ENCODE results near the gene SH2D1A.

SH2D1A gene

GRCh38 chrX:124341396-124342132 is 4.8 kb upstream of the SH2D1A start:
- TF ChIP-seq SNAI2 (CRISPR knock-in tag; IDR thresholded peaks at IDR 0.05) (no peak), ISL1 (CRISPR knock-in tag; IDR thresholded peaks at IDR 0.05) (no peak), ZNF70 (CRISPR knock-in tag; IDR thresholded peaks at IDR 0.05) (no peak), CREB5 (CRISPR knock-in tag; IDR thresholded peaks at IDR 0.05; ENCODE audit: low read depth) (no peak), ZFP3 (CRISPR knock-in tag; IDR thresholded peaks at IDR 0.05) (no peak), ESRRG (CRISPR knock-in tag; IDR thresholded peaks at IDR 0.05) (no peak), CSDC2 (CRISPR knock-in tag; IDR thresholded peaks at IDR 0.05) (no peak), PPARA (CRISPR knock-in tag; IDR thresholded peaks at IDR 0.05; ENCODE audit: borderline replicate concordance) (no peak), ZC3H10 (CRISPR knock-in tag; IDR thresholded peaks at IDR 0.05) (no peak), BACH2 (CRISPR knock-in tag; IDR thresholded peaks at IDR 0.05; ENCODE audit: borderline replicate concordance) (no peak), ZFP30 (CRISPR knock-in tag; IDR thresholded peaks at IDR 0.05) (no peak), PATZ1 (CRISPR knock-in tag; IDR thresholded peaks at IDR 0.05; ENCODE audit: borderline replicate concordance) (no peak), GLIS3 (CRISPR knock-in tag; IDR thresholded peaks at IDR 0.05) (no peak), TSHZ2 (CRISPR knock-in tag; IDR thresholded peaks at IDR 0.05) (no peak), ZNF8 (CRISPR knock-in tag; IDR thresholded peaks at IDR 0.05) (no peak), CSRNP3 (CRISPR knock-in tag; IDR thresholded peaks at IDR 0.05) (no peak), POU6F1 (CRISPR knock-in tag; IDR thresholded peaks at IDR 0.05; ENCODE audit: borderline replicate concordance, low read depth) (no peak), OSR1 (CRISPR knock-in tag; IDR thresholded peaks at IDR 0.05) (no peak)
- ATAC-seq: no peak

- no peak for ATAC-seq
Observed at GRCh38 chrX:124342174-124342867, 4.0 kb upstream of the SH2D1A start.

GRCh38 chrX:124343016-124343415 is 3.3 kb upstream of the SH2D1A start:
- ATAC-seq: no peak
- TF ChIP-seq ZNF8 (CRISPR knock-in tag; IDR thresholded peaks at IDR 0.05) (no peak), RARB (CRISPR knock-in tag; IDR thresholded peaks at IDR 0.05) (no peak), ZNF70 (CRISPR knock-in tag; IDR thresholded peaks at IDR 0.05) (no peak), ARNTL (CRISPR knock-in tag; IDR thresholded peaks at IDR 0.05; ENCODE audit: borderline replicate concordance, low read depth) (no peak), OSR1 (CRISPR knock-in tag; IDR thresholded peaks at IDR 0.05) (no peak), ISL1 (CRISPR knock-in tag; IDR thresholded peaks at IDR 0.05) (no peak), ZC3H10 (CRISPR knock-in tag; IDR thresholded peaks at IDR 0.05) (no peak), ZNF565 (CRISPR knock-in tag; conservative IDR thresholded peaks at IDR 0.05; ENCODE audit: low read depth) (no peak), CREB5 (CRISPR knock-in tag; IDR thresholded peaks at IDR 0.05; ENCODE audit: low read depth) (no peak), CSRNP3 (CRISPR knock-in tag; IDR thresholded peaks at IDR 0.05) (no peak), ZFP30 (CRISPR knock-in tag; IDR thresholded peaks at IDR 0.05) (no peak), ZFP3 (CRISPR knock-in tag; IDR thresholded peaks at IDR 0.05) (no peak), ESRRG (CRISPR knock-in tag; IDR thresholded peaks at IDR 0.05) (no peak), PPARA (CRISPR knock-in tag; IDR thresholded peaks at IDR 0.05; ENCODE audit: borderline replicate concordance) (no peak), PATZ1 (CRISPR knock-in tag; IDR thresholded peaks at IDR 0.05; ENCODE audit: borderline replicate concordance) (no peak), BACH2 (CRISPR knock-in tag; IDR thresholded peaks at IDR 0.05; ENCODE audit: borderline replicate concordance) (no peak)

More at GRCh38 chrX:124342174-124342867, 4.0 kb upstream of the SH2D1A start:
- TF ChIP-seq RARB (CRISPR knock-in tag; IDR thresholded peaks at IDR 0.05) (no peak), PPARA (CRISPR knock-in tag; IDR thresholded peaks at IDR 0.05; ENCODE audit: borderline replicate concordance) (no peak)
